CD14-positive monocyte (primary cell): ENCODE data around the gene ITGA11. TPM values are rescaled to one million over a fixed set of nuclear protein-coding genes. Genes with fewer than 3 reads are reported as not detected.

ENCODE experiments used
- DNase-seq, 3 donors: peaks; one replicate each; pipeline ENCODE4 v3.0.0-alpha.2; 2011 to 2022
- H2AFZ ChIP-seq: 2 replicates; pipeline ENCODE4 v1.6.0; 2012; ENCODE audit warnings: mild to moderate bottlenecking, low read depth, low read length, inconsistent platforms; ENCODE audit not compliant: insufficient read depth, poor library complexity, severe bottlenecking
- H3K27ac ChIP-seq, 2 donors: 1 replicate in 1 of 2; 2 replicates in 1 of 2; pipeline ENCODE4 v1.5.1; 2012 to 2013; ENCODE audit warnings: low read length in 2 of 2, control low read depth in 1 of 2, inconsistent platforms in 1 of 2, low read depth in 1 of 2, mild to moderate bottlenecking in 1 of 2
- H3K27me3 ChIP-seq, 2 donors: one replicate each; pipeline versions ENCODE4 v1.6.0 to v1.6.1; 2011 to 2013; ENCODE audit warnings: low read length in 2 of 2; ENCODE audit not compliant: control insufficient read depth in 2 of 2, insufficient read depth in 2 of 2
- H3K36me3 ChIP-seq, 2 donors: replicated peaks in 1 of 2; 1 replicate in 1 of 2; 2 replicates in 1 of 2; pipeline versions ENCODE4 v1.5.1 to v1.6.1; 2012 to 2013; ENCODE audit warnings: low read length in 2 of 2, control low read depth in 1 of 2, inconsistent platforms in 1 of 2, mild to moderate bottlenecking in 1 of 2; ENCODE audit not compliant: insufficient read depth in 2 of 2, control insufficient read depth in 1 of 2
- H3K4me1 ChIP-seq, 2 donors: 1 replicate in 1 of 2; 2 replicates in 1 of 2; pipeline versions ENCODE4 v1.5.1 to v1.6.1; 2012 to 2013; ENCODE audit warnings: low read length in 2 of 2, control low read depth in 1 of 2, inconsistent platforms in 1 of 2, mild to moderate bottlenecking in 1 of 2, moderate library complexity in 1 of 2; ENCODE audit not compliant: insufficient read depth in 2 of 2, control insufficient read depth in 1 of 2
- H3K4me2 ChIP-seq: replicated peaks from 2 replicates; pipeline ENCODE3; 2012; ENCODE audit warnings: low read length, moderate library complexity, mild to moderate bottlenecking; ENCODE audit not compliant: poor library complexity, severe bottlenecking; ENCODE audit errors: extremely low read depth
- H3K4me3 ChIP-seq, 3 experiments: fragments of 200-600 bp in 1 of 3; sonication (generic) in 1 of 3; replicated peaks in 1 of 3; 1 replicate in 2 of 3; 2 replicates in 1 of 3; pipeline ENCODE4 v1.5.1; 2011 to 2013; ENCODE audit warnings: low read length in 3 of 3, mild to moderate bottlenecking in 3 of 3, control low read depth in 2 of 3, low read depth in 2 of 3, inconsistent platforms in 1 of 3, moderate library complexity in 1 of 3
- H3K79me2 ChIP-seq: 2 replicates; pipeline ENCODE4 v1.6.0; 2012; ENCODE audit warnings: mild to moderate bottlenecking, control low read depth, inconsistent platforms, low read length, moderate library complexity; ENCODE audit not compliant: insufficient read depth
- H3K9ac ChIP-seq: 2 replicates; pipeline ENCODE4 v1.6.0; 2017; ENCODE audit warnings: low read length, mild to moderate bottlenecking; ENCODE audit not compliant: insufficient read depth, poor library complexity, severe bottlenecking
- H3K9me3 ChIP-seq, 2 donors: replicated peaks in 1 of 2; 1 replicate in 1 of 2; 2 replicates in 1 of 2; pipeline versions ENCODE4 v1.5.1 to v1.6.1; 2012 to 2013; ENCODE audit warnings: low read length in 2 of 2, control low read depth in 1 of 2; ENCODE audit not compliant: control insufficient read depth in 1 of 2, insufficient read depth in 1 of 2
- H4K20me1 ChIP-seq: 2 replicates; pipeline ENCODE4 v1.6.0; 2012; ENCODE audit warnings: mild to moderate bottlenecking, low read length, control low read depth, moderate library complexity; ENCODE audit not compliant: insufficient read depth
- H3K27ac Mint-ChIP-seq, 7 donors: one replicate each; pipeline ENCODE4 v1.8.0; 2020; ENCODE audit warnings: mild to moderate bottlenecking in 7 of 7, mixed read lengths in 7 of 7, moderate library complexity in 6 of 7, inconsistent platforms in 2 of 7
- H3K27me3 Mint-ChIP-seq, 3 donors: one replicate each; pipeline ENCODE4 v1.8.0; 2021 to 2022; ENCODE audit warnings: low read depth in 3 of 3, mild to moderate bottlenecking in 3 of 3, mixed read lengths in 3 of 3, moderate library complexity in 3 of 3, inconsistent platforms in 1 of 3
- H3K36me3 Mint-ChIP-seq, 2 donors: one replicate each; pipeline ENCODE4 v1.8.0; 2020; ENCODE audit warnings: mixed read lengths in 2 of 2, inconsistent platforms in 1 of 2, mild to moderate bottlenecking in 1 of 2
- H3K4me1 Mint-ChIP-seq: one replicate; pipeline ENCODE4 v1.8.0; 2020; ENCODE audit warnings: mild to moderate bottlenecking, mixed read lengths
- H3K4me3 Mint-ChIP-seq, 2 donors: one replicate each; pipeline ENCODE4 v1.8.0; 2020; ENCODE audit warnings: mild to moderate bottlenecking in 2 of 2, mixed read lengths in 2 of 2, moderate library complexity in 1 of 2
- H3K9me3 Mint-ChIP-seq, 7 donors: one replicate each; pipeline ENCODE4 v1.8.0; 2020 to 2022; ENCODE audit warnings: mixed read lengths in 7 of 7, mild to moderate bottlenecking in 6 of 7, moderate library complexity in 6 of 7, inconsistent platforms in 2 of 7
- CTCF ChIP-seq: fragments of 200-600 bp; IDR thresholded peaks from one replicate; pipeline ENCODE4 v1.8.0; 2022; ENCODE audit warnings: antibody characterized with exemption, mild to moderate bottlenecking
- WGBS: methylation state at CpG from one replicate; pipeline ENCODE4 v1.1.5; 2013; ENCODE audit warnings: missing lambda C conversion rate; ENCODE audit not compliant: insufficient coverage; 5-methylcytosine and 5-hydroxymethylcytosine counted together
- intact Hi-C, 2 donors: fragments of 100-400 bp; cut with micrococcal nuclease; formaldehyde crosslinking; loops; one replicate each; pipeline versions ENCODE4 v1.15.0 to v1.15.1; 2023
- polyA plus RNA-seq, 3 donors: library from polyadenylated mRNA; depleted of rRNA in 1 of 3; unstranded in 2 of 3; stranded (reverse) in 1 of 3; fragments of 300-500 nt in 2 of 3; fragments of >200 nt in 1 of 3; fragmentation: Illumina TruSeq in 2 of 3; gene quantifications; 1 replicate in 2 of 3; 2 replicates in 1 of 3; pipeline ENCODE4 v1.2.3, GENCODE V29; 2012 to 2021

The ITGA11 gene
- polyA plus RNA-seq, 3 donors = under 0.01 to 0.01 TPM; not detected in 1

- Histone ChIP-seq H3K4me2 (no peak overlapping the region), H3K4me1 (peaks cover 36 to 42% of the 10 kb centered on the region in 2 donors), H3K27me3 (no peaks in the 10 kb centered on the region), H3K9ac (no peak overlapping the region), H2AFZ (no peak overlapping the region), H4K20me1 (peaks cover 3% of the 10 kb centered on the region), H3K79me2 (peaks cover 4% of the 10 kb centered on the region), H3K4me3 (no peak overlapping the region), H3K36me3 (peaks cover 0 to 2% of the 10 kb centered on the region in 2 donors), H3K9me3 (no peaks in the 10 kb centered on the region), H3K27ac (no peak overlapping the region)
- no peak for DNase-seq
- H3K36me3 Mint-ChIP-seq = peaks cover 0 to 6% of the 10 kb centered on the region in 2 donors
- peaks cover 44% of the 10 kb centered on the region for H3K4me1 Mint-ChIP-seq
- H3K9me3 Mint-ChIP-seq = no peaks in the 10 kb centered on the region
- H3K4me3 Mint-ChIP-seq = no peak overlapping the region
- no peak overlapping the region for H3K27ac Mint-ChIP-seq
- H3K27me3 Mint-ChIP-seq = peaks cover 0 to 4% (median 2%) of the 10 kb centered on the region in 3 donors
- WGBS = 100% methylated on average over 4 of the region's 6 CpGs
- no peak for TF ChIP-seq CTCF
- intact Hi-C loops = loop anchor here in 1 of 2 donors (10.0 kb wide), 1 partner anchor 48 kb away; no protein-coding TSS in a partner anchor
Observed at GRCh38 chr15:68302729-68303128, 129.2 kb downstream of the ITGA11 start.

- Histone ChIP-seq H3K36me3 (peaks cover 0 to 11% of the 10 kb centered on the region in 2 donors), H3K79me2 (peaks cover 4% of the 10 kb centered on the region), H3K27me3 (no peaks in the 10 kb centered on the region), H3K27ac (peak overlapping the region in 1 of 2 donors; percentile 57), H3K4me3 (no peak overlapping the region), H3K4me2 (no peak overlapping the region), H2AFZ (peak overlapping the region; percentile 24), H3K4me1 (peaks cover 32 to 36% of the 10 kb centered on the region in 2 donors), H3K9ac (no peak overlapping the region), H4K20me1 (peaks cover 3% of the 10 kb centered on the region), H3K9me3 (no peaks in the 10 kb centered on the region)
- 89% methylated on average over 7 of the region's 8 CpGs for WGBS
- no peak for TF ChIP-seq CTCF
- Mint-ChIP-seq H3K4me3 (no peak overlapping the region), H3K36me3 (peaks cover 2 to 16% of the 10 kb centered on the region in 2 donors), H3K9me3 (no peaks in the 10 kb centered on the region), H3K4me1 (peaks cover 39% of the 10 kb centered on the region), H3K27me3 (peaks cover 0 to 2% (median 1%) of the 10 kb centered on the region in 3 donors), H3K27ac (peak overlapping the region in 5 of 7 donors; percentile 21 to 70 (median 66))
- peak in 1 of 3 donors; percentile 18 for DNase-seq
- intact Hi-C loops = loop anchor here in 1 of 2 donors (10.0 kb wide), 1 partner anchor 46 kb away; no protein-coding TSS in a partner anchor
Observed at GRCh38 chr15:68301301-68301700, 130.7 kb downstream of the ITGA11 start.
